HG03521 (cell line): ENCODE results near the gene C1QTNF12.
"Not testable (repeated sequence)": the region's sequence is repeated elsewhere in the genome, so short reads cannot be mapped to it uniquely, and the experiment has no call there.

Experiments
- ATAC-seq: cut with Tn5 transposase; IDR thresholded peaks from one replicate; pipeline ENCODE4 v1.9.1; 2021; ENCODE audit warnings: mild to moderate bottlenecking, moderate library complexity; ENCODE audit not compliant: unreplicated experiment

The C1QTNF12 gene

DNA sequence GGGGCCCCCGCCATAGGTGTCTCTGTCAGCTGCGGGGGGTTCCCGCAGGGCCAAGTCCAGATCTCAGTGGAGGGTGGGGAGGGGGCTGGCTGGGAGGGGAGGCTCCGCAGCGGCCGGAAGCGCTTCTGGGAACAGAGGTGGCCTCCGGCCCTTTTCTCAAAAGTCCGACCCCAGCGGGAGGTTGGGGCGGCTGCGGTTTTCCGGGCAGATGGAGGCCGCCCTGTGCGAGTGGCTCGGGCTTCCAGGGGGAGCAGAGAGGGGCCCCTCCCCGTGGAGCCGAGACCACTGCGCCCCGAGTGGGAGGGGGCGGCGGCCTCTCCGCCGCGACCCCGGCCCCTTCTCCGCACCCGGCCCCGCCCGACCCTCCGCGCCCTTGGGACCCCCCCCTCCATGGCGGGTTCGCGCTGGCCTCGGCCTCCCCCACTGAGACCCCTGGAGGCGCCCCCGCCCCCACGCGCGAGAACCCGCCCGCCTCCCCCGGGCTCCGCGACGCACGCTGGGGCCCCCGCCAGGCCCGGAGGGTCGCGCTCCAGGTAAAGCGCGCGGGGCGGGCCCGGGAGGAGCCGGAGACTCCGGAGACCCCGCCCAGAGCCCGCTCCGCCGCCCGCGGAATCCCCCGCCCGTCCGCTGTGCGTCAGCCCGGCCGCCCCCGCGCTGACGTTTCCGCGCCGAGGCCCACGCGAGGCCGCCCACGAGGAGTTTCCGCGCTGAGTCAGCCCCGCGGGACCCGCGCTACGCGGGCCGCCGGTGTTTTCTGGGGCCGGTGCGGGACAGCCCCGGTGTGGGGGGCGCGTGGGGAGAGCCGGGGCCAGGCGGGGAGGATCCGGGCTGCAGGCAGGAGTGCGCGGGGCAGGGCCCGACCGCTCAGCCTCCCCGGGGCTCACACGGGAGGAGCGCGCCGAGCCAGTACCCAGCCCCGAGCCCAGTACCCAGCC, 45.4 kb downstream of the C1QTNF12 start:
- no peak for ATAC-seq

DNA sequence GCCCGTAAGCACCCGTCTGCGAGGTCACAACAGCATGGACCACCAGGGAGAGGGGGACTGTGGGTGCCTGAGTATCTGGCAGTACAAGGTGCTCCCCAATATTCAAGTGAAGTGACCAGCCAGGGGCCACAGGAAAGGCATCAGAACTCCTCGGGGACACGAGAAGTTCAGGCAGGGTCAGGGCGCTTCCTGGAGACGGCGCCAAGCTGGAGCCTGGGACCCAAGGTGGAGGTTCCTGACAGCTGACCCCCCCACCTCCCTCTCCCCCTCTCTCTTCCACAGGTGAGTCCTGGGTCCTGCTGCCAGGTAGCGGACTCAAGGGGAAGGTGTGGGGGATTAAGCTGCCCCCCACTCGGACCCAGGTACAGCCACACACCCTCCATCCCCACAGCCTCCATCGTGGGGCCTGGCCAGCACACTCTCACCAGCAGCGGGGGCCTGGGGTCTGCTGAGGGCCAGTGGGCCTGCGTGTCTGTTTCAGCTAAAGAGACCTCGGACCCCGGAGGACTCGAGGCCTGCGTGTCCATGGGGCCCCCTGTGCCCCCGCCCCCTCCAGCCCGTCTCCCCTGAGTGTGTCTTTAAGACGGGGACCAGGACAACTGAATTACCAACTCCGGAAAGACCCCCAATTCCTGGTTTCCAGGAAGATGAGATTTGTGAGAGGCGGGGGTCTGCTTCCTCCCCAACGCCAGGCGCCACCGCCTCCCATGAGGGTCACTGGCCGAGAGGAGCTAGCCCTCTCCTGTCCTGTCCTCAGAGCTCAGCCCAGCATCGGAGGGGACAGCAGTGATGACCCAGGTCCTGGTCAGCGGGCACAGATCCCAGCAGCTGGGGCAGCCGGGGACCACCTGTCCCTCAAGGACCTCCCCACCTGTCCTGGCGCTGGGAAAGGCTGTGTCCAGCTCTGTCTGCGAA, 46.3 kb downstream of the C1QTNF12 start:
- no peak for ATAC-seq

GRCh38 chr1:1199141-1199960, 47.2 kb downstream of the C1QTNF12 start:
- ATAC-seq: no peak

- no peak for ATAC-seq
These were observed 47.9 kb downstream of the C1QTNF12 start for GRCh38 chr1:1198423-1199140.

GRCh38 chr1:1197551-1198422, 48.7 kb downstream of the C1QTNF12 start:
- no peak for ATAC-seq

DNA sequence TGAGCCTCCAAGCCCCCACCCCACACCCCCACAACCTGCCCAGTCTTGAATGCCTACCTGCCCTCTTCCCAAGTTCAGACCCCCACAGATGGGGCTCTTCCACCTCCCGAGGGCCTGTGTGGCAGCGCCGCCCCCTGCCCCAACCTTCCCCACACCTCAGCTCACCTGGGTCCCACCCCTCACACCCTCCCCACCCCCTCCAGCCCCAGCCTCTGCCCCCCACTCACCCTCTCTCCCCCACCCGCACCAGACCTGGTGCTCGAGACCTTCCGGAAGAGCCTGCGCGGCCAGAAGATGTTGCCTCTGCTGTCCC, 49.4 kb downstream of the C1QTNF12 start:
- ATAC-seq: no peak

- no peak for ATAC-seq
These were observed 49.9 kb downstream of the C1QTNF12 start for GRCh38 chr1:1196431-1197187.

GRCh38 chr1:1195726-1196125, 50.8 kb downstream of the C1QTNF12 start:
- not testable (repeated sequence) for ATAC-seq

- ATAC-seq: no peak
These were observed 51.8 kb downstream of the C1QTNF12 start for GRCh38 chr1:1194723-1195122.
